K562 (cell line): Measurements from ENCODE around the gene DCTN2. TPM values are rescaled to one million over a fixed set of nuclear protein-coding genes. Genes with fewer than 3 reads are reported as not detected.

Experiments used
- HNRNPUL1 ChIP-seq: fragments of 200-400 bp; formaldehyde crosslinking; IDR thresholded peaks from 2 replicates; pipeline ENCODE4 v1.6.1; 2017; ENCODE audit warnings: low read length
- HOXB6 ChIP-seq: fragments of 250-450 bp; sonication (Bioruptor Pico); IDR thresholded peaks from 2 replicates; pipeline ENCODE4 v1.5.1; 2022; ENCODE audit warnings: mild to moderate bottlenecking, borderline replicate concordance
- NFXL1 ChIP-seq: fragments of 450-650 bp; formaldehyde crosslinking; IDR thresholded peaks from 2 replicates; pipeline ENCODE4 v1.4.0; 2021; ENCODE audit warnings: mild to moderate bottlenecking
- NR4A1 ChIP-seq, 2 experiments: fragments of 250-450 bp in 1 of 2; fragments of 450-650 bp in 1 of 2; sonication (Bioruptor Pico) in 1 of 2; IDR thresholded peaks; 2 replicates each; pipeline versions ENCODE4 v1.4.0 to v1.6.1; 2016 to 2020; ENCODE audit warnings: mild to moderate bottlenecking in 2 of 2, missing compliant biosample characterization in 1 of 2, missing genetic modification characterization in 1 of 2, moderate library complexity in 1 of 2
- PYGO2 ChIP-seq: fragments of 450-650 bp; IDR thresholded peaks from 2 replicates; pipeline ENCODE4 v1.6.1; 2016; ENCODE audit warnings: mild to moderate bottlenecking, missing genetic modification characterization, moderate library complexity, missing compliant biosample characterization
- SAP30 ChIP-seq: fragments of 200-600 bp; sonication (generic); IDR thresholded peaks from 2 replicates; pipeline ENCODE4 v1.6.1; 2012; ENCODE audit warnings: borderline replicate concordance, low read depth, mild to moderate bottlenecking, moderate library complexity, low read length, control low read depth, inconsistent platforms; ENCODE audit not compliant: insufficient read depth, poor library complexity, severe bottlenecking
- ZNF75A ChIP-seq: fragments of 450-650 bp; formaldehyde crosslinking; IDR thresholded peaks from 2 replicates; pipeline ENCODE4 v1.4.0; 2020; ENCODE audit warnings: mild to moderate bottlenecking
- polyA plus RNA-seq, 8 experiments: library from polyadenylated mRNA; depleted of rRNA in 4 of 8; stranded (reverse) in 5 of 8; unstranded in 3 of 8; fragments of >200 nt; fragmentation: Nextera tagmentation in 2 of 8; fragmentation: Illumina TruSeq in 1 of 8; extraction: Ambion mirVana in 2 of 8; extraction: Trizol in 1 of 8; gene quantifications; 2 replicates each; pipeline versions ENCODE4 v1.2.1 to v1.2.3, GENCODE V29; 2011 to 2014; ENCODE audit warnings: inconsistent platforms in 1 of 8, missing spikeins in 1 of 8
- total RNA-seq, 7 experiments: library from RNA; depleted of rRNA in 6 of 7; stranded (reverse); fragments of >200 nt in 6 of 7; fragmentation: Illumina TruSeq in 2 of 7; extraction: Trizol in 2 of 7; gene quantifications; 2 replicates each; pipeline versions ENCODE4 v1.2.1 to v1.2.3, GENCODE V29; 2011 to 2021; ENCODE audit warnings: low replicate concordance in 1 of 7
- TF ChIP-seq, protein P1 (sequence below): fragments of 150-350 bp; conservative IDR thresholded peaks from 2 replicates; pipeline ENCODE4 v1.6.1; 2014; ENCODE audit warnings: low read length

The DCTN2 gene
- total and polyA plus RNA-seq, 9 of the 15 experiments (the other 6 are each of a cell fraction or from before 2014, with no cell fraction given) = 43.6 to 270 (median 125) TPM

DNA sequence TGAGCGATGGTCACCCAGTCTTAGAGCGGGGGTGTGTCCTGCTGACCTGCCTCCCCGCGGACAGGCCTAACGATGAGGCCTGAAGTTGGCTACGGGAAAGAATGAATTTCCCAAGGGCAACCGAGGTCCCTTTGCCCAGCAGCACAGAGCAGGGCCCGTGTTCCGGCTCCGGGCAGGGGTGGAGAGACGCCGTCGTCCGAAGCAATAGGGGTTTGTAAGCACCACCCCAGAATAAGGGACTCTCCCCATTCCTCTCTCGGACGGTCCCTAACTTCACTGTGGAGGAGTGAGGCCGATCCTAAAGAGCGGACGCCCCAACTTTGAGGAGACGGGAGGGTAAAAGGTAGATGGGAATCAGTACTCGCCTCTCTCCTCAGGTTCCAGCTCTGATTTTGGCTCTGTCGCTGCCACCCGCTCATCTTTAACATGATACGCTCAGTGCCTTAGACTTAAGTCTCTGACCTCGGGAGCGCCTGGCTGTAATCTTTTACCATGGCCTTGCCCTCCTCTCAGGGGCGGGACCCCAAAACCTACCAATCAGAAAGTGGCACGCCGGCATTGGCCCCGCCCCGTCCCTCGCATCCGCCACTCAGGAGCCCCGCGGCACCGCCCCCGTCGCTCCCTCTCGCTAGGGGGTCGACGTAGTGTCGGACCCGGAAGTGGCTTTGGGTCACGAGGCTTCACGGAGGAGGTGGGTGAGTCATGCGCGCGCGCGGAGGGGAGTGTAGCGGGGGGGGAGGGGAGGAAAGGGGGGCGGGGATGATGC lies 26.8 kb downstream of the DCTN2 start, which contains the start of gene DDIT3 (continued):
- peak; percentile 49; the same call in 1 of the 2 replicates for TF ChIP-seq HOXB6
- TF ChIP-seq NR4A1 (CRISPR knock-in tag; IDR thresholded peaks at IDR 0.05) = 0 out of 2 replicates have a peak, but pooled peaks have one; percentile 44
- no peak; the same call in 1 of the 2 replicates for TF ChIP-seq NR4A1 (tag; IDR thresholded peaks at IDR 0.05)
- peak; percentile 16; the same call in 1 of the 2 replicates for TF ChIP-seq PYGO2
- TF ChIP-seq SAP30 = peak; percentile 86
- no peak for TF ChIP-seq HNRNPUL1
- no peak for TF ChIP-seq ZNF75A (CRISPR knock-in tag)
- 0 out of 2 replicates have a peak, but pooled peaks have one; percentile 62 for TF ChIP-seq NFXL1 (CRISPR knock-in tag)
- TF ChIP-seq, protein P1, sequence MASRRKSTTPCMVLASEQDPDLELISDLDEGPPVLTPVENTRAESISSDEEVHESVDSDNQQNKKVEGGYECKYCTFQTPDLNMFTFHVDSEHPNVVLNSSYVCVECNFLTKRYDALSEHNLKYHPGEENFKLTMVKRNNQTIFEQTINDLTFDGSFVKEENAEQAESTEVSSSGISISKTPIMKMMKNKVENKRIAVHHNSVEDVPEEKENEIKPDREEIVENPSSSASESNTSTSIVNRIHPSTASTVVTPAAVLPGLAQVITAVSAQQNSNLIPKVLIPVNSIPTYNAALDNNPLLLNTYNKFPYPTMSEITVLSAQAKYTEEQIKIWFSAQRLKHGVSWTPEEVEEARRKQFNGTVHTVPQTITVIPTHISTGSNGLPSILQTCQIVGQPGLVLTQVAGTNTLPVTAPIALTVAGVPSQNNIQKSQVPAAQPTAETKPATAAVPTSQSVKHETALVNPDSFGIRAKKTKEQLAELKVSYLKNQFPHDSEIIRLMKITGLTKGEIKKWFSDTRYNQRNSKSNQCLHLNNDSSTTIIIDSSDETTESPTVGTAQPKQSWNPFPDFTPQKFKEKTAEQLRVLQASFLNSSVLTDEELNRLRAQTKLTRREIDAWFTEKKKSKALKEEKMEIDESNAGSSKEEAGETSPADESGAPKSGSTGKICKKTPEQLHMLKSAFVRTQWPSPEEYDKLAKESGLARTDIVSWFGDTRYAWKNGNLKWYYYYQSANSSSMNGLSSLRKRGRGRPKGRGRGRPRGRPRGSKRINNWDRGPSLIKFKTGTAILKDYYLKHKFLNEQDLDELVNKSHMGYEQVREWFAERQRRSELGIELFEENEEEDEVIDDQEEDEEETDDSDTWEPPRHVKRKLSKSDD = no peak
